Loucy (cell line): ENCODE measurements around the gene PPP2R3B.
"Not testable (repeated sequence)": the region's sequence is repeated elsewhere in the genome, so short reads cannot be mapped to it uniquely, and the experiment has no call there.

Experiments used
- H2AFZ ChIP-seq: fragments of 200-600 bp; sonication (generic); 2 replicates; pipeline ENCODE4 v1.6.0; 2016; ENCODE audit warnings: antibody characterized with exemption, mild to moderate bottlenecking, low read length, moderate library complexity
- H3F3A ChIP-seq: fragments of 200-600 bp; 2 replicates; pipeline ENCODE4 v1.6.0; 2016; ENCODE audit warnings: antibody characterized with exemption, low read depth, mild to moderate bottlenecking
- H3K27me3 ChIP-seq: fragments of 200-600 bp; sonication (generic); 2 replicates; pipeline ENCODE4 v1.6.1; 2014; ENCODE audit warnings: low read length, mild to moderate bottlenecking; ENCODE audit not compliant: insufficient read depth, poor library complexity, severe bottlenecking
- H3K36me3 ChIP-seq: fragments of 200-600 bp; sonication (generic); 2 replicates; pipeline ENCODE4 v1.6.1; 2016; ENCODE audit warnings: low read length; ENCODE audit not compliant: insufficient read depth
- H3K4me1 ChIP-seq: fragments of 200-600 bp; sonication (generic); 2 replicates; pipeline ENCODE4 v1.5.1; 2014; ENCODE audit warnings: low read length, mild to moderate bottlenecking; ENCODE audit not compliant: insufficient read depth, poor library complexity, severe bottlenecking
- H3K4me2 ChIP-seq: fragments of 200-600 bp; sonication (generic); 2 replicates; pipeline ENCODE4 v1.6.0; 2014; ENCODE audit warnings: antibody characterized with exemption, low read length, low read depth, mild to moderate bottlenecking; ENCODE audit not compliant: poor library complexity, severe bottlenecking
- H3K4me3 ChIP-seq: fragments of 200-600 bp; sonication (generic); 2 replicates; pipeline ENCODE4 v1.5.1; 2014; ENCODE audit warnings: low read length, mild to moderate bottlenecking, mixed read lengths; ENCODE audit not compliant: poor library complexity, severe bottlenecking
- H3K79me2 ChIP-seq: fragments of 200-600 bp; sonication (generic); 2 replicates; pipeline ENCODE4 v1.6.1; 2014; ENCODE audit warnings: low read length; ENCODE audit not compliant: insufficient read depth
- H3K9ac ChIP-seq: fragments of 200-600 bp; sonication (generic); 2 replicates; pipeline ENCODE4 v1.6.0; 2014; ENCODE audit warnings: mild to moderate bottlenecking, low read depth, low read length, moderate library complexity; ENCODE audit not compliant: poor library complexity, severe bottlenecking
- H3K9me2 ChIP-seq: fragments of 200-600 bp; sonication (generic); replicated peaks from 2 replicates; pipeline ENCODE4 v1.6.1; 2016; ENCODE audit warnings: low read depth, low read length, mixed read lengths
- H3K9me3 ChIP-seq: fragments of 200-600 bp; sonication (generic); 2 replicates; pipeline ENCODE4 v1.6.1; 2014; ENCODE audit warnings: mild to moderate bottlenecking, antibody characterized with exemption, low read length, low read depth; ENCODE audit not compliant: insufficient read depth
- H4K20me1 ChIP-seq: fragments of 200-600 bp; sonication (generic); 2 replicates; pipeline ENCODE4 v1.6.0; 2014; ENCODE audit warnings: antibody characterized with exemption, low read length, mild to moderate bottlenecking; ENCODE audit not compliant: insufficient read depth, poor library complexity, severe bottlenecking
- EZH2phosphoT487 ChIP-seq: fragments of 200-600 bp; IDR thresholded peaks from 2 replicates; pipeline ENCODE4 v1.6.1; 2018; ENCODE audit warnings: antibody characterized with exemption, mild to moderate bottlenecking, moderate library complexity, borderline replicate concordance
- TF ChIP-seq, protein P1 (sequence below): fragments of 200-600 bp; sonication (generic); conservative IDR thresholded peaks from 2 replicates; pipeline ENCODE4 v1.5.1; 2014; ENCODE audit warnings: mild to moderate bottlenecking, antibody characterized with exemption, low read length

The PPP2R3B gene

DNA sequence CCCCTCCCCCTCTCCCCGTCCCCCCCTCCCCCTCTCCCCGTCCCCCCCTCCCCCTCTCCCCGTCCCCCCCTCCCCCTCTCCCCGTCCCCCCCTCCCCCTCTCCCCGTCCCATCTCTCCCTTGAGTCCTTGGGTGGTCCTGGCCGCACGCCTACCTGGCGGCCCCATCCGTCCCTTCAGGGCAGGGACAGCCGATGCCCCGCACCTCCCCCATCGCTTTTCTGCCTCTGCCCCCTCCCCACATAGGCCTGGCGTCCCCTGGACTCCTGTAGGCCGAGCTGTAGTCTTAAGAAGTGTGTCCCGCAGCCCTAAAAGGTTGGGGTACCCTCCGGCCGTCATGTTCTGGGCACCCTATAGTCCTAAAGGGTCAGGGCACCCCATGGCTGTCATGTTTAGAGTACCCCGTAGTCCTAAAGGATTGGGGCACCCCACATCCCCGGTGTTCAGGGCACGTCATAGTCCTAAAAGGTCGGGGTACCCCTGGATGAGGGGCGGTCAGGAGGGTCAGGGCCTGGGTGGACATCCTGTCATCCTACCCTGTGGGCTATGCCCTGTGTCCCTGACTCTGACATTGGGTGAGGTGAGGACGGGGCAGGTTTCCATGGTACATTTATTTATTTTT lies 57.3 kb downstream of the PPP2R3B start:
- Histone ChIP-seq H3K4me2 (no peak overlapping the region), H2AFZ (no peak overlapping the region), H3K9me3 (no peaks in the 10 kb centered on the region), H3K36me3 (no peaks in the 10 kb centered on the region; the same call in 1 of the 2 replicates), H3K79me2 (no peaks in the 10 kb centered on the region), H3K4me1 (no peaks in the 10 kb centered on the region), H3K9me2 (no peaks in the 10 kb centered on the region), H4K20me1 (no peaks in the 10 kb centered on the region), H3K4me3 (no peak overlapping the region), H3K27me3 (no peaks in the 10 kb centered on the region), H3F3A (no peaks in the 10 kb centered on the region), H3K9ac (no peak overlapping the region)
- no peak for TF ChIP-seq EZH2phosphoT487
- TF ChIP-seq, protein P1, sequence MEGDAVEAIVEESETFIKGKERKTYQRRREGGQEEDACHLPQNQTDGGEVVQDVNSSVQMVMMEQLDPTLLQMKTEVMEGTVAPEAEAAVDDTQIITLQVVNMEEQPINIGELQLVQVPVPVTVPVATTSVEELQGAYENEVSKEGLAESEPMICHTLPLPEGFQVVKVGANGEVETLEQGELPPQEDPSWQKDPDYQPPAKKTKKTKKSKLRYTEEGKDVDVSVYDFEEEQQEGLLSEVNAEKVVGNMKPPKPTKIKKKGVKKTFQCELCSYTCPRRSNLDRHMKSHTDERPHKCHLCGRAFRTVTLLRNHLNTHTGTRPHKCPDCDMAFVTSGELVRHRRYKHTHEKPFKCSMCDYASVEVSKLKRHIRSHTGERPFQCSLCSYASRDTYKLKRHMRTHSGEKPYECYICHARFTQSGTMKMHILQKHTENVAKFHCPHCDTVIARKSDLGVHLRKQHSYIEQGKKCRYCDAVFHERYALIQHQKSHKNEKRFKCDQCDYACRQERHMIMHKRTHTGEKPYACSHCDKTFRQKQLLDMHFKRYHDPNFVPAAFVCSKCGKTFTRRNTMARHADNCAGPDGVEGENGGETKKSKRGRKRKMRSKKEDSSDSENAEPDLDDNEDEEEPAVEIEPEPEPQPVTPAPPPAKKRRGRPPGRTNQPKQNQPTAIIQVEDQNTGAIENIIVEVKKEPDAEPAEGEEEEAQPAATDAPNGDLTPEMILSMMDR: no peak

DNA sequence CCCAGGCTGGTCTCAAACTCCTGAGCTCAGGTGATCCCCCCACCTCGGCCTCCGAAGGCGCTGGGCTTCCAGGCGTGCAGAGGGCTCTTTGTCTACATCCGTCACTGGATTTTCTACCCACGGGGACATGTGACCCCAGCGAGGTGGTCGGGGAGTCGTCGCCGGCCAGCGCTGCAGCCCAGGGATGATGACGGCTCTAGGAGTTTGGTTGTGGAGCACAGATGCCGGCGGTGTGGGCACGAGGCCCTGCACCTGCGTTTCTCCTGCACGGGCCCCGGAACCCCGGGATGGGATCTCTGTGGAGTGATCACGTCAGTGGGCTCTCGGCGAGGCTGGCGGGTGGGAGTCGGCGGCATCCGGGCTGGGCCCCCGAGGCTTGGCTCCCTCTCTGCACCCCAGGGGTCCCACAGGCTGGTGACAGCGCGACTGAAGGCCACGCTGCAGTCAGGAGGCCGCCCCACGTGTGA lies 59.0 kb downstream of the PPP2R3B start:
- Histone ChIP-seq H4K20me1 (no peaks in the 10 kb centered on the region), H3K9ac (no peak overlapping the region), H3K4me3 (no peak overlapping the region), H2AFZ (no peak overlapping the region), H3F3A (no peaks in the 10 kb centered on the region), H3K4me1 (no peaks in the 10 kb centered on the region), H3K79me2 (no peaks in the 10 kb centered on the region), H3K9me3 (no peaks in the 10 kb centered on the region), H3K36me3 (no peaks in the 10 kb centered on the region), H3K4me2 (no peak overlapping the region), H3K27me3 (no peaks in the 10 kb centered on the region), H3K9me2 (no peaks in the 10 kb centered on the region)
- TF ChIP-seq, protein P1: no peak
- TF ChIP-seq EZH2phosphoT487: no peak

DNA sequence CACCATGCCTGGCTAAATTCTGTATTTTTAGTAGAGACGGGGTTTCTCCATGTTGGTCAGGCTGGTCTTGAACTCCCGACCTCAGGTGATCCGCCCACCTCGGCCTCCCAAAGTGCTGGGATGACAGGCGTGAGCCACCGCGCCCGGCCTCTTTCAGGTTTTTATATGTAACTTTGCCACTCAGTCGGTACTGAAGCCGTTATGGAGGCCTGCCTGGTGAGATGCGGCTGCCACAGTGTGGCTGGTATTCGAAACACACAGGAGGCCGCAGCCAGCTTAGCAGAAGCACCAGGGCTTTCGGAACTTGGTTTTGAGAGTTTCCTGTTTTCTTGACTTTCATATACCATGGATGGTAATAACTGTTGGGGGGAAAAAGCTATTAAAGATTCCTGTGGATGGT lies 62.0 kb downstream of the PPP2R3B start:
- not testable (repeated sequence) for H3K9ac ChIP-seq, H3K27me3 ChIP-seq, H4K20me1 ChIP-seq, H3K4me1 ChIP-seq, H2AFZ ChIP-seq, H3K36me3 ChIP-seq, H3F3A ChIP-seq, H3K4me2 ChIP-seq, H3K9me3 ChIP-seq, H3K9me2 ChIP-seq, H3K4me3 ChIP-seq, H3K79me2 ChIP-seq
